HFF-Myc (cell line): ENCODE measurements around the gene AHNAK.
"Not testable (repeated sequence)": the region's sequence is repeated elsewhere in the genome, so short reads cannot be mapped to it uniquely, and the experiment has no call there.

Experiments used
- DNase-seq: peaks from one replicate; pipeline ENCODE4 v3.0.0-alpha.2; 2011; ENCODE audit warnings: low read depth; ENCODE audit errors: extremely low read depth
- H3K4me3 ChIP-seq: replicated peaks from 2 replicates; pipeline ENCODE4 v1.5.1; 2011; ENCODE audit warnings: low read depth, mild to moderate bottlenecking, control low read depth, low read length
- TF ChIP-seq, protein P1 (sequence below): IDR thresholded peaks from 2 replicates; pipeline ENCODE4 v1.5.1; 2012; ENCODE audit warnings: mild to moderate bottlenecking, low read depth, low read length, control low read depth; ENCODE audit errors: missing control alignments

Gene AHNAK

GRCh38 chr11:62502030-62502730 is 44.4 kb downstream of the AHNAK start:
- no peak overlapping the region for H3K4me3 ChIP-seq
- TF ChIP-seq, protein P1, sequence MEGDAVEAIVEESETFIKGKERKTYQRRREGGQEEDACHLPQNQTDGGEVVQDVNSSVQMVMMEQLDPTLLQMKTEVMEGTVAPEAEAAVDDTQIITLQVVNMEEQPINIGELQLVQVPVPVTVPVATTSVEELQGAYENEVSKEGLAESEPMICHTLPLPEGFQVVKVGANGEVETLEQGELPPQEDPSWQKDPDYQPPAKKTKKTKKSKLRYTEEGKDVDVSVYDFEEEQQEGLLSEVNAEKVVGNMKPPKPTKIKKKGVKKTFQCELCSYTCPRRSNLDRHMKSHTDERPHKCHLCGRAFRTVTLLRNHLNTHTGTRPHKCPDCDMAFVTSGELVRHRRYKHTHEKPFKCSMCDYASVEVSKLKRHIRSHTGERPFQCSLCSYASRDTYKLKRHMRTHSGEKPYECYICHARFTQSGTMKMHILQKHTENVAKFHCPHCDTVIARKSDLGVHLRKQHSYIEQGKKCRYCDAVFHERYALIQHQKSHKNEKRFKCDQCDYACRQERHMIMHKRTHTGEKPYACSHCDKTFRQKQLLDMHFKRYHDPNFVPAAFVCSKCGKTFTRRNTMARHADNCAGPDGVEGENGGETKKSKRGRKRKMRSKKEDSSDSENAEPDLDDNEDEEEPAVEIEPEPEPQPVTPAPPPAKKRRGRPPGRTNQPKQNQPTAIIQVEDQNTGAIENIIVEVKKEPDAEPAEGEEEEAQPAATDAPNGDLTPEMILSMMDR = no peak
- DNase-seq = no peak

DNA sequence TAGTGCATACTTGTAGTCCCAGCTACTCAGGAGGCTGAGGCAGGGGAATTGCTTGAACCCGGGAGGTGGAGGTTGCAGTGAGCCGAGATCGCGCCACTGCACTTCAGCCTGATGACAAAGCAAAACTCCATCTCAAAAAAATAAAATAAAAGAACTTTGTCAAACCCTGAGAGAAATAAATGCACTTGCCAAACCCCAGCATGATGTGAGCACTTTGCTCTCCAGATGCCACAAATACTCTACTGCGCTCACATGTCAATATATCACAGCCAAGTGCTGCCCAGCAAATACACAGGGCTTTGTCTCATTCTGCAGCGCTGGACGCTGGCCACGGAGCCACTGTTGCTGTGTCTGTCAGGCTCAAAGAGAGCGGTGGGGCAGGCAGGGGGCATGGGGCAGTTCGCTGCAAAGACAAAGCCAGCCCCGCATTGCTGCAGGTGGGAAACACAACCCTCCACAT is 45.1 kb downstream of the AHNAK start:
- H3K4me3 ChIP-seq = no peak overlapping the region
- DNase-seq = no peak
- TF ChIP-seq, protein P1 = no peak

DNA sequence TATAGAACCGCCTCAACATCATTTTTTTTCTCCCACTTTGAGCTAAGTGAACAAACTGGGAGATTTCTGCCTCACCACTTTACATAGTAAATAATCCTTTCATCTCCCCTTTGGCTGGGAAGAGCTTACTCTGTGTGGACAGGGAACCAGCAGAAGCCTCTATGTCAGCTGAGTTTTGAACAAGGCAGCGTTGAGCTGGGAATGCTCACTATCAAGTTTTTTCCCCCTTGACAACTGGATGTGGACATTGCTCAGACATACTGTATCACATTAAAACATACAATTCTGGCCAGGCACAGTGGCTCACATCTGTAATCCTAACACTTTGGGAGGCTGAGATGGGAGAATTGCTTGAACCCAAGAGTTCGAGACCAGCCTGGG is 46.0 kb downstream of the AHNAK start:
- no peak overlapping the region for H3K4me3 ChIP-seq
- TF ChIP-seq, protein P1 = no peak
- no peak for DNase-seq

GRCh38 chr11:62499944-62500649 is 46.5 kb downstream of the AHNAK start:
- H3K4me3 ChIP-seq = no peak overlapping the region
- TF ChIP-seq, protein P1 = no peak
- DNase-seq = no peak

- peak; percentile 44 for DNase-seq
Observed at GRCh38 chr11:62499311-62499943, 47.2 kb downstream of the AHNAK start.

DNA sequence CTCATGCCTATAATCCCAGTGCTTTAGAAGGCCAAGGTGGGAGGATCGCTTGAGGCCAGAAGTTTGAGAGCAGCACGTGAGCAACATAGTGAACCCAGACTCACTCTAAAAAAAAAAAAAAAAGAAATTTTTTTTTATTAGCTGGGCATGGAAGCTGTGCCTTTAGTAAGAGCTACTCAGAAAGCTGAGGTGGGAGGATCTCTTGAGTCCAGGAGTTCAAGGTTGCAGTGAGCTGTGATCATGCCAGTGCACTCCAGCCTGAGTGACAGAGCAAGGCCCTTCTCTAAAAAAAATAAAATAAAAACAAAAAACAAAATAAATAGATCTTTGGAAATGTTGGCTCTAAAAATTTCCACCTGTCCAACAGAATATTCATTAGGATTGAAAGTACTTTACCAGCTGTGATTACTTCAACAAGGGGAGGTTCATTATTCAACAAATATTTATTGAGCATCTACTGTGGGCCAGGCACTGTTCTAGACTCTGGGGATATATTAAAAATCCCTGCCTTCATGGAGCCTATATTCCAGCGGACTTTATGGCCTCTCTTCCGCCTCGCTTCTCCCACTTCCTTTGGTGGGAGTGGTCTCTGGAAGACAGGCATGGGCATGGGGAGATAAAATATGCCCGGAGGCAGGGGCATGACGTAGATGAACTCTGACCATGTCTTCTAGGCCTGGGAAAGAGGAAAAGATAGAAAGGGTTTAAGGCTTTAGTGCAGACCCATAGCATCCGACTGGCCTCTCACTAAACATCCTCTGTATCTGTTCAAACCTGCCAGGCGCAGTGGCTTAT is 47.9 kb downstream of the AHNAK start:
- no peak overlapping the region for H3K4me3 ChIP-seq
- no peak for DNase-seq
- TF ChIP-seq, protein P1 = no peak

More at GRCh38 chr11:62499311-62499943, 47.2 kb downstream of the AHNAK start:
- H3K4me3 ChIP-seq = not testable (repeated sequence)
